ENCODE measurements around the gene ETS2. TPM values are rescaled to one million over a fixed set of nuclear protein-coding genes. Genes with fewer than 3 reads are reported as not detected.
"Not testable (repeated sequence)": the region's sequence is repeated elsewhere in the genome, so short reads cannot be mapped to it uniquely, and the experiment has no call there.

The ETS2 gene
- total RNA-seq, 1 donor from 2014 or later = 93.5 TPM

- DNase-seq (ENCODE audit: low spot score) = no peak
These were observed 32.2 kb downstream of the ETS2 start for GRCh38 chr21:38837806-38838461.

DNA sequence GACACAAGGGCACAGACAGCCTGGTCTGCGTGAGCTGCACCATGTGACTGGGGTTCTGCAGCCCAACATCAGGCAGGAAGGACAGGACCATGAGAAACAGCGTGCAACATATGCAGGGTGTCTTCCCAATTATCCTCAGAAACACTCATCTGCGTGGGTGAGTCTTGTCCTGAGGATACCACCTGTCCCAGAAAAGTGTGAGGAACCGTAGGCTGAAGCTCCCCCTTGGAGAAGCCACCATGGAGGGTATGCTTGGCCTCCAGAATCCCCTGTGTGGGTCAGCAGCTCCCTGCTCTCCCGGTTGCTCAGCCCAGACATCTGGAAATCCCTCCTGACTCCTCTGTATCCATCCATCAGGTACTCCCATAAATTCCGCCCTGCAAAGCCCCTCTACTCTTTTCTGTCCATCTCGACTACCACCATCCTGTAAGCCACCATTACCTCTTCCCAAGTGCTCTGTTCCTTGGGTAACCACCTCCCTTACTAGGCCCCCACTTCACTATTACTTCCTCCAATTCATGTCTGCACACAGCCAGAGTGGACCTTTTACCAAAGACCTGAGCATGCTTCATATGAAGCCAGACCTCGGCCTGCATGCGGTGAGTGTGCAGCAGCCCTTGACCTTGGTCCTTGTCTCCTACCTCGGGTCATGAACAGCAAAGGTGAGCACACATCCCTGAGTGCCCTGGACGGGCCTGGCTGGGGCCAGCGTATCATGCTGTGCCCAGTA is 33.0 kb downstream of the ETS2 start:
- no peak for DNase-seq (ENCODE audit: low spot score)

DNA sequence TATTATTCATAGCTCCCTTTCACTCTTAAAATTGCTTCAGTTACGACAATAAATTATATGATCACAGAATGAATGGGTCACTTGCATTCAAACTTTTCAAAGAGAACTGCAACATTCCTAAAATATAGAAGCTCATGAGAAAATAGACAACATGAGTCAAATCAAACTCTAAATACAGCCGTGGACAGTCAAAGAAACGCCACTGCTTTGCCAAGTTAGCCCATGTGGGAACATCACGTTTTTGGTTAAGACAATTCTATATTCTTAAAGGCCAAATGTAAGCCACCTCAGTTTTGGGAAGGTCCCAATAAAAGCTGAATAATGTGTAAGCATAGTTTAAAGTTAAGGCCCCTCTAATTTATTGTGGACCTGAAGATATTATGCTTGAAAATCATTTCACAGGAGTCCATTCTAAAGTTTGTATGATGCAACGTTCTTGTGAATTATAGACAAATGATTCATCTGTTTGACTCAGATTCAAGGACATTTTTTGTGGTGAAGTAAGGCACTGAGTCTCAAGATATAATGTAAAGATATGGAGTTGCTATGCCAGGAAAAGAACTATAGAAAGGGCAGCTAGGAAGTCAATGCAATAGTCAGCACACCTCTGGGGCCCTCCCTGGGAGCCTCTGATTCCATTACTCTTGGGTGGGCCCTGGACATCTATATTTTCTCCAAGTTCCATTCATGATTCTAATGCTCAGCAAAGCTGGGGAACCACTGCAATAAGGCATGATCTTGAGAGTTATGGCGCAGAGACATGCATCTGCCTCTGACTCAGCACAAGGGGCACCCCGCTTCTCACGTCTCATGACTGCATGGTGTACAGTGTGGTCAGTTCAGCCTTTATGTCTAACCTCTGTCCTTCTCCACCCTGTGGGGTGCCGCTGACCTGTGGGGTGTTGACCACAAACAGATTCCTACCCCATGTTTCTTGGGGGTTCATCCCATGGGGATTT is 33.9 kb downstream of the ETS2 start:
- DNase-seq (ENCODE audit: low spot score) = no peak

GRCh38 chr21:38840456-38841300 is 34.9 kb downstream of the ETS2 start:
- DNase-seq (ENCODE audit: low spot score) = no peak

GRCh38 chr21:38841472-38841871 is 35.7 kb downstream of the ETS2 start:
- no peak for DNase-seq (ENCODE audit: low spot score)

GRCh38 chr21:38842079-38842478 is 36.4 kb downstream of the ETS2 start:
- no peak for DNase-seq (ENCODE audit: low spot score)

GRCh38 chr21:38843379-38843778 is 37.6 kb downstream of the ETS2 start:
- no peak for DNase-seq (ENCODE audit: low spot score)

DNA sequence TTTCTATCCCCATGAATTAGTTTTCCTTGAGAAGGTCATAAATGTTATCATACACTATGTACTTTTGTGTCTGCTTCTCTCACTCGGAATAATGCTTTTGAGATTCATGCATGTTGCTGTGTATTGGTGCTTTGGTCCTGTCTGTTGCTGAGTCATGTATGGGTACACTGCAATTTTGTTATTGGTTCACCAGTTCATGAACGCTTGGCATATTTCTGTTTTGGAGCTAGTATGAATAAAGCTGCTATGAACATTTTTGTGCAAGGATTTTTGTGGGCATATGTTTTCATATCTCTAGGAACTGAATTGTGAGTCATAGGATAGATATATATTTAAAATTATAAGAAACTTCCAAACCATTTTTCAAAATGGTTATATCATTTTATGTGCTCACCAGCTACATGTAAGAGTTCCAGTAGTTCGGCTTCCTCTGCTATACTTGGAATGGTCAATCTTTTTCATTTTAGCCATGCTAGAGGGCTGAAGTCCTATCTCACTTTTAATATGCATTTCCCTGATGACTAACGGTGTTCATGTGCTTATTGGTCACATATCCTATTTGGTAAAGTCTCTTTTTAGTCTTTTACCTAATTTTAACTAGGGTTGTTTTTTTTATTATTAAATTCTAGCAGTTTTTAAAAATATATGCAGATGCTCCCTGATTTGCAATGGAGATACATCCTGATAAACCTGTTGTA is 38.2 kb downstream of the ETS2 start:
- no peak for DNase-seq (ENCODE audit: low spot score)

DNA sequence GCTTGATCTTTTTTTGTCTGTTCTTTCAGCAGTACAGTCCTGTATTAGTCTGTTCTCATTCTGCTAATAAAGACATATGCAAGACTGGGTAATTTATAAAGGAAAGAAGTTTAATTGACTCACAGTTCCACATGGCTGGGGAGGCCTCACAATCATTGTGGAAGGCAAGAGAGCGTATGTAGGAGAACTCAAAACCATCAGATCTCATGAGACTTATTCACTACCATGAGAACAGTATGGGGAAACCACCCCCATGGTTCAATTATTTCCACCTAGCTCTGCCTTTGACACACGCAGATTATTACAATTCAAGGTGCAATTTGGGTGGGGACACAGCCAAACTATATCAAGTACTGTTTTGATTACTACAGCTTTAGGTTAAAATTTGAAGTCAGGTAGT is 39.6 kb downstream of the ETS2 start:
- DNase-seq (ENCODE audit: low spot score) = not testable (repeated sequence)

DNA sequence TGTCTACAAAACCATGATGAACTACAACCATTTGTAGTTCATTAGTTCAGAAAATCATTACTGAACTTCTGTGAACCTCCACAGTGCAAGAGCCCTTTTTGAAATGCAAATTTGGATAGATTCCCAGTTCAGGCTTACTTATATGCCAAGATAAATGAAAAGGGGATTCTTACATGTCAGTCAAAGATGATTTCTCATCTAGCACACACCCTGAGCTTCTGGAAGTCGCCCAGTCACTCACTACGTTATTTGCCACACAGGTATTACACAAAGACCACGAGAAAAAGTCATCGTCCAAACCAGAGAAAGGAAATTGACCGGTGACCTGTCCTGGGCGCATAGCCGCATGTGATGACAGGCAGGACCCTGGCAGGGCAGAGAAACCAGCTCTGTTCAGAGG is 41.8 kb downstream of the ETS2 start:
- no peak for DNase-seq (ENCODE audit: low spot score)

- peak; percentile 60 for DNase-seq (ENCODE audit: low spot score)
These were observed 42.5 kb downstream of the ETS2 start for GRCh38 chr21:38848187-38848609.

DNA sequence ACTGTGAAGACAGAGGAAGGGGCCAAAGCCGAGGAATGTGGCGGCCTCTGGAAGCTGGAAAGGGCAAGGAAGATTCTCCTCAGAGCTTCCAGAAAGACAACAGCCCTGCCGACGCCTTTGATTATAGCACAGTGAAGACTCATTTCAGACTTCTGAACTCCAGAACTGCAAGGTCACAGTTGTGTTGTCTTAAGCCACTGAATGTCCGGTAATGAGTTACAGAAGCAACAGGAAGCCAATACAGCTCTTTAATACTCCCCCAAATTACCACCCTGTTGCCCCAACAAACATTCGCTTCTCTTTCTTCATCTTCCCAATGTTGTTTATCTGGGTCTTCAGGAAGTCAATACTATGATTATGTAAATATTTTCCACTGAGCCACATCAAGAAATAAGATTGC is 44.0 kb downstream of the ETS2 start:
- DNase-seq (ENCODE audit: low spot score) = no peak

DNA sequence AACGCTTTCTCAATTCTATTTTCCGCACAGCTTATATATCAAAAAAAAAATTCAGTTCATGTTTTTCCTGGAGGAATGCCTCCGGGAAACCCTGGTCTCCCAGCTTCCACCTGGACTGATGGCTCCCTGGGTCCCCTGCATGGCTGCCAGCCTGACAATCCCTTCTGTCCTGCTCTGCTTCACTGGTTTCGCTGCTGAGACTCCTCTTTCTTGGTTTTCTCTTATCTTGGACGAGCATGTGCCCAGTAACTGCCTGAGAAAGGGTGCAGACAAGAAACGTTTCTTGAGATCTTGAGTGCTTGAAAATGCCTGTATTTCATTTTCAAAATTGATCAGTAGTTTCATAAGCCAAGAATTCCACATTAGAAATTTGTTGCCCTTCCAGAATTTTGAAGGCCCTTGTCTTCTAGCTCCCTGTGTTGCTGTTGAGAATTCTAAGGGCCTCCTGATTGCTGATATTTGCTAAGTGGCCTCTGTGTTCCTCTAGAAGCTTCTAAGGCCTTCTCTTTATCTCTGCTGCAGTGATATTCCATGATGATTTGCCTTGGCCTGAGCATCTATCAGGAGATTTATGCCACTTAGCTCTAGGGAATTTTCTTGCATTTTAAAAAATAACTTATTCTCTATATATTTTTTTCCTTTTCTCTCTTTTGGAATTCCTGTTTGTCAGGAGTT is 44.7 kb downstream of the ETS2 start:
- no peak for DNase-seq (ENCODE audit: low spot score)

DNA sequence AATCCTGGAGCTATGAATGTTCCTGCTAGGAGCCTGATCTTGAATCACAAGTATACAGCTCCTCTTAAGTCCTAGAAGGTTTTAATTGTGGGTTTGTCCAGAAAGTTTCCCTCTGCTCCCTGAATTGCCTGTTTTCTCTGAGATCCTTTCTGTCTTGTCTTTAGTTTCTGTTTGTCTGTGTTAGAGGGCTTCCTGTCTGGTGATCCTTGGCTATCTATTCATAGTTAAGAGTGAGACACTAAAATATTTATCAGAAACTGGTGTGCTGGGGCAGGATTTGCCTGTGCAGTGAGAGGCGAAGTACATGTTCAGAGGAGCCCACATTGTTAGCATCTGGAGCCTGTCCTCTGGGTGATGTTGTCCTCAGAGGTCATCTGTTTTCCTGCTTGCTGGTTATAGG is 45.4 kb downstream of the ETS2 start:
- no peak for DNase-seq (ENCODE audit: low spot score)

- no peak for DNase-seq (ENCODE audit: low spot score)
These were observed 46.5 kb downstream of the ETS2 start for GRCh38 chr21:38852278-38852677.

- no peak for DNase-seq (ENCODE audit: low spot score)
These were observed 47.0 kb downstream of the ETS2 start for GRCh38 chr21:38852708-38853107.

GRCh38 chr21:38853421-38853919 is 47.7 kb downstream of the ETS2 start:
- no peak for DNase-seq (ENCODE audit: low spot score)

GRCh38 chr21:38857152-38857825 is 51.6 kb downstream of the ETS2 start:
- DNase-seq (ENCODE audit: low spot score) = no peak

GRCh38 chr21:38858026-38858811 is 52.5 kb downstream of the ETS2 start:
- DNase-seq (ENCODE audit: low spot score) = no peak
